Endothelial cell of umbilical vein (primary cell): ENCODE data around the gene GUCD1. TPM values are rescaled to one million over a fixed set of nuclear protein-coding genes. Genes with fewer than 3 reads are reported as not detected.

Experiments
- BruUV-seq: library from RNA; stranded (reverse); fragments of 400-500 nt; replicated peaks from 2 replicates; lab custom pipeline; 2021; lab: Mats Ljungman, UMichigan
- CTCF ChIA-PET: fragments of 300-600, 350-600 bp; sonication (Branson Sonifier 250); formaldehyde crosslinking; loops from one replicate; lab custom pipeline; 2021; ENCODE audit warnings: antibody characterized with exemption, inconsistent platforms; lab: Charles Lee
- POLR2A ChIA-PET: fragments of 300-600, 350-600 bp; sonication (Branson Sonifier 250); formaldehyde crosslinking; loops from one replicate; lab custom pipeline; 2021; ENCODE audit warnings: antibody characterized with exemption, inconsistent platforms; lab: Charles Lee
- DNase-seq: peaks from one replicate; pipeline ENCODE4 v3.0.0-alpha.2; 2011; ENCODE audit warnings: low read depth, low spot score
- FAIRE-seq: peaks from 2 replicates; lab custom pipeline; 2011; peaks lifted over from hg19 to GRCh38; lab: Jason Lieb, UNC
- H2AFZ ChIP-seq: 2 replicates; pipeline ENCODE4 v1.6.0; 2012; ENCODE audit warnings: low read depth, low read length, control low read depth, inconsistent platforms
- H3K27ac ChIP-seq: 2 replicates; pipeline ENCODE4 v1.5.1; 2011; ENCODE audit warnings: low read depth, mild to moderate bottlenecking, control low read depth, low read length, moderate library complexity; ENCODE audit not compliant: insufficient read depth
- H3K27me3 ChIP-seq, 2 experiments: 2 replicates each; pipeline versions ENCODE4 v1.6.0 to v1.6.1; 2011; ENCODE audit warnings: low read length in 2 of 2, mixed read lengths in 1 of 2; ENCODE audit not compliant: control insufficient read depth in 2 of 2, insufficient read depth in 2 of 2
- H3K36me3 ChIP-seq, 2 experiments: 2 replicates in 1 of 2; 3 replicates in 1 of 2; pipeline ENCODE4 v1.5.1; 2011; ENCODE audit warnings: low read length in 2 of 2, mild to moderate bottlenecking in 1 of 2, moderate library complexity in 1 of 2; ENCODE audit not compliant: control insufficient read depth in 2 of 2, insufficient read depth in 2 of 2; ENCODE audit errors: extremely low read depth in 1 of 2
- H3K4me1 ChIP-seq: 3 replicates; pipeline ENCODE4 v1.5.1; 2011; ENCODE audit warnings: mild to moderate bottlenecking, low read length; ENCODE audit not compliant: control insufficient read depth, insufficient read depth; ENCODE audit errors: extremely low read depth
- H3K4me2 ChIP-seq: 2 replicates; pipeline ENCODE4 v1.6.1; 2011; ENCODE audit warnings: low read length, control low read depth, mixed read lengths; ENCODE audit not compliant: insufficient read depth
- H3K4me3 ChIP-seq, 3 experiments: fragments of 200-600 bp in 1 of 3; sonication (generic), shearing (Covaris generic) in 1 of 3; replicated peaks in 1 of 3; 2 replicates each; pipeline ENCODE4 v1.5.1; 2011 to 2016; ENCODE audit warnings: control low read depth in 3 of 3, low read length in 3 of 3, mild to moderate bottlenecking in 2 of 3, inconsistent platforms in 1 of 3, low read depth in 1 of 3, moderate library complexity in 1 of 3; ENCODE audit not compliant: insufficient read depth in 1 of 3
- H3K79me2 ChIP-seq: 2 replicates; pipeline ENCODE4 v1.6.0; 2012; ENCODE audit warnings: low read length, inconsistent platforms; ENCODE audit not compliant: control insufficient read depth, insufficient read depth
- H3K9ac ChIP-seq: replicated peaks from 2 replicates; pipeline ENCODE3; 2011; ENCODE audit warnings: low read length, control low read depth; ENCODE audit not compliant: insufficient read depth; ENCODE audit errors: extremely low read depth
- H3K9me1 ChIP-seq: replicated peaks from 3 replicates; pipeline ENCODE4 v1.6.0; 2011; ENCODE audit warnings: mild to moderate bottlenecking, low read length; ENCODE audit not compliant: control insufficient read depth, insufficient read depth; ENCODE audit errors: extremely low read depth
- H3K9me3 ChIP-seq: replicated peaks from 2 replicates; pipeline ENCODE4 v1.5.1; 2012; ENCODE audit warnings: low read length, inconsistent platforms; ENCODE audit not compliant: control insufficient read depth, insufficient read depth
- H4K20me1 ChIP-seq: replicated peaks from 2 replicates; pipeline ENCODE3; 2011; ENCODE audit warnings: mild to moderate bottlenecking, low read length; ENCODE audit not compliant: control insufficient read depth, insufficient read depth; ENCODE audit errors: extremely low read depth
- CTCF ChIP-seq, 2 donors: IDR thresholded peaks; 1 replicate in 1 of 2; 2 replicates in 1 of 2; pipeline ENCODE4 v1.5.1; 2011; ENCODE audit warnings: low read length in 2 of 2, mild to moderate bottlenecking in 2 of 2, moderate library complexity in 2 of 2, control low read depth in 1 of 2, inconsistent platforms in 1 of 2, low read depth in 1 of 2; ENCODE audit not compliant: insufficient read depth in 1 of 2; ENCODE audit errors: extremely low read depth in 1 of 2
- EZH2 ChIP-seq: IDR thresholded peaks from 2 replicates; pipeline ENCODE4 v1.6.1; 2012; ENCODE audit warnings: borderline replicate concordance, low read depth, mild to moderate bottlenecking, moderate library complexity, low read length, inconsistent platforms; ENCODE audit not compliant: severe bottlenecking
- FOS ChIP-seq: IDR thresholded peaks from 2 replicates; pipeline ENCODE4 v1.6.1; 2011; ENCODE audit warnings: mild to moderate bottlenecking, low read length, moderate library complexity, borderline replicate concordance; ENCODE audit not compliant: insufficient read depth
- GATA2 ChIP-seq: IDR thresholded peaks from 2 replicates; pipeline ENCODE4 v1.7.0; 2011; ENCODE audit warnings: low read depth, mild to moderate bottlenecking, moderate library complexity, mixed read lengths, low read length; ENCODE audit not compliant: insufficient read length, insufficient read depth
- JUN ChIP-seq: IDR thresholded peaks from 2 replicates; pipeline ENCODE4 v1.6.1; 2011; ENCODE audit warnings: borderline replicate concordance, low read depth; ENCODE audit not compliant: insufficient read length, insufficient read depth
- MAX ChIP-seq: IDR thresholded peaks from 2 replicates; pipeline ENCODE4 v1.6.1; 2011; ENCODE audit not compliant: insufficient read depth, insufficient read length
- MYC ChIP-seq: IDR thresholded peaks from one replicate; pipeline ENCODE4 v1.6.1; 2011; ENCODE audit warnings: mild to moderate bottlenecking, low read depth, low read length
- POLR2A ChIP-seq: IDR thresholded peaks from 2 replicates; pipeline ENCODE4 v1.6.1; 2012; ENCODE audit warnings: low read depth, mild to moderate bottlenecking, control low read depth, low read length
- POLR2AphosphoS5 ChIP-seq: IDR thresholded peaks from 2 replicates; pipeline ENCODE4 v1.6.1; 2012; ENCODE audit warnings: low read depth, mild to moderate bottlenecking, control low read depth, low read length, moderate library complexity; ENCODE audit not compliant: insufficient read depth
- dilution Hi-C: fragments of 300-500 bp; cut with MboI; formaldehyde crosslinking; loops from one replicate; pipeline ENCODE4 v1.15.0; 2019; ENCODE audit warnings: low sequenced_read_pairs; ENCODE audit not compliant: extremely low pct_ligation_motif_present
- intact Hi-C: fragments of 100-400 bp; cut with micrococcal nuclease; formaldehyde crosslinking; loops from one replicate; pipeline ENCODE4 v1.10.0; 2022
- polyA plus RNA-seq, 4 experiments: library from polyadenylated mRNA; depleted of rRNA in 3 of 4; stranded (reverse) in 3 of 4; unstranded in 1 of 4; fragments of >200 nt; gene quantifications; 2 replicates each; pipeline versions ENCODE4 v1.2.1 to v1.2.3, GENCODE V29; 2011 to 2012; ENCODE audit warnings: missing spikeins in 1 of 4
- total RNA-seq: library from RNA; stranded (reverse); gene quantifications from 2 replicates; pipeline ENCODE4 v1.2.3, GENCODE V29; 2021

Gene GUCD1
- total and polyA plus RNA-seq, 2 donors (not counting 3 experiments of a cell fraction or from before 2014, with no cell fraction given) = 116 to 138 TPM

- Histone ChIP-seq H3K27me3 (no peaks in the 10 kb centered on the region), H3K9ac (peak overlapping the region; percentile 79), H3K4me2 (peak overlapping the region; percentile 85), H3K36me3 (no peaks in the 10 kb centered on the region), H3K27ac (no peak overlapping the region), H2AFZ (peak overlapping the region; percentile 95), H3K79me2 (no peaks in the 10 kb centered on the region), H3K4me3 (peak overlapping the region; percentile 54 to 69 (median 60)), H3K9me1 (no peaks in the 10 kb centered on the region), H4K20me1 (no peaks in the 10 kb centered on the region), H3K9me3 (no peaks in the 10 kb centered on the region), H3K4me1 (peaks cover 7% of the 10 kb centered on the region)
- FAIRE-seq = no peak
- ChIA-PET CTCF (interaction anchor here (1.6 kb wide), 1 partner anchor 180 kb away, joined by 4 read pairs; no protein-coding TSS in a partner anchor), POLR2A (no interaction called here)
- intact Hi-C loops = no loop called here
- BruUV-seq = TSS peak; percentile 19
- dilution Hi-C loops = no loop called here
- no peak for TF ChIP-seq POLR2AphosphoS5
- TF ChIP-seq GATA2 = no peak
- TF ChIP-seq JUN = no peak
- TF ChIP-seq MAX = no peak
- TF ChIP-seq EZH2 = no peak
- no peak for TF ChIP-seq FOS
- no peak for TF ChIP-seq CTCF (IDR thresholded peaks at IDR 0.05; ENCODE audit: extremely low read depth in 1 of 2, insufficient read depth in 1 of 2, low read depth in 1 of 2, low read length in 2 of 2)
- TF ChIP-seq MYC = no peak
- TF ChIP-seq POLR2A = no peak
- peak; percentile 8 for DNase-seq
These were observed 37.3 kb upstream of the GUCD1 start for GRCh38 chr22:24592058-24592850.
